ENCODE measurements around the gene TMEM245.

- TF ChIP-seq GATA2 (IDR thresholded peaks at IDR 0.05; ENCODE audit: low read depth, low read length) (no peak), GATA3 (IDR thresholded peaks at IDR 0.05; ENCODE audit: low read depth, low read length) (no peak)
These were observed 32.0 kb downstream of the TMEM245 start for GRCh38 chr9:109087795-109088194.

Measured in SH-SY5Y (cell line).